NCI-H146 treated with DMSO at 0.1 percent for 48 hours (cell line): Measurements from ENCODE around the gene ADGRF4.
"Not testable (repeated sequence)": the region's sequence is repeated elsewhere in the genome, so short reads cannot be mapped to it uniquely, and the experiment has no call there.

Experiments used
- DNase-seq: peaks from one replicate; lab custom pipeline; 2025; ENCODE audit not compliant: unreplicated experiment; lab: John Stamatoyannopoulos, UW

The ADGRF4 gene

GRCh38 chr6:47733879-47734558 lies 35.6 kb downstream of the ADGRF4 start:
- DNase-seq = peak; percentile 39

GRCh38 chr6:47734831-47735481 lies 36.6 kb downstream of the ADGRF4 start:
- DNase-seq = no peak

GRCh38 chr6:47736083-47736700 lies 37.8 kb downstream of the ADGRF4 start:
- no peak for DNase-seq

- no peak for DNase-seq
These were observed 39.0 kb downstream of the ADGRF4 start for GRCh38 chr6:47737406-47737805.

GRCh38 chr6:47740714-47741113 lies 42.3 kb downstream of the ADGRF4 start:
- DNase-seq = no peak

- DNase-seq = no peak
These were observed 43.4 kb downstream of the ADGRF4 start for GRCh38 chr6:47741807-47742206.

- DNase-seq = no peak
These were observed 45.4 kb downstream of the ADGRF4 start for GRCh38 chr6:47743744-47744143.

- not testable (repeated sequence) for DNase-seq
These were observed 46.9 kb downstream of the ADGRF4 start for GRCh38 chr6:47745269-47745668.

- no peak for DNase-seq
These were observed 51.4 kb downstream of the ADGRF4 start for GRCh38 chr6:47749757-47750156.

- DNase-seq = no peak
These were observed 54.4 kb downstream of the ADGRF4 start for GRCh38 chr6:47752801-47753200.

GRCh38 chr6:47759364-47759763 lies 61.0 kb downstream of the ADGRF4 start:
- DNase-seq = no peak

- no peak for DNase-seq
These were observed 64.1 kb downstream of the ADGRF4 start for GRCh38 chr6:47762502-47762901.

- no peak for DNase-seq
These were observed 68.1 kb downstream of the ADGRF4 start for GRCh38 chr6:47766445-47766844.

- DNase-seq = no peak
These were observed 68.7 kb downstream of the ADGRF4 start for GRCh38 chr6:47767102-47767501.

GRCh38 chr6:47769982-47770381 lies 71.6 kb downstream of the ADGRF4 start:
- no peak for DNase-seq
